HG03457 (cell line): ENCODE data around the gene PGGHG.

Source experiments
- ATAC-seq: cut with Tn5 transposase; IDR thresholded peaks from one replicate; pipeline ENCODE4 v1.9.1; 2021; ENCODE audit warnings: moderate number of reproducible peaks; ENCODE audit not compliant: unreplicated experiment

PGGHG gene

DNA sequence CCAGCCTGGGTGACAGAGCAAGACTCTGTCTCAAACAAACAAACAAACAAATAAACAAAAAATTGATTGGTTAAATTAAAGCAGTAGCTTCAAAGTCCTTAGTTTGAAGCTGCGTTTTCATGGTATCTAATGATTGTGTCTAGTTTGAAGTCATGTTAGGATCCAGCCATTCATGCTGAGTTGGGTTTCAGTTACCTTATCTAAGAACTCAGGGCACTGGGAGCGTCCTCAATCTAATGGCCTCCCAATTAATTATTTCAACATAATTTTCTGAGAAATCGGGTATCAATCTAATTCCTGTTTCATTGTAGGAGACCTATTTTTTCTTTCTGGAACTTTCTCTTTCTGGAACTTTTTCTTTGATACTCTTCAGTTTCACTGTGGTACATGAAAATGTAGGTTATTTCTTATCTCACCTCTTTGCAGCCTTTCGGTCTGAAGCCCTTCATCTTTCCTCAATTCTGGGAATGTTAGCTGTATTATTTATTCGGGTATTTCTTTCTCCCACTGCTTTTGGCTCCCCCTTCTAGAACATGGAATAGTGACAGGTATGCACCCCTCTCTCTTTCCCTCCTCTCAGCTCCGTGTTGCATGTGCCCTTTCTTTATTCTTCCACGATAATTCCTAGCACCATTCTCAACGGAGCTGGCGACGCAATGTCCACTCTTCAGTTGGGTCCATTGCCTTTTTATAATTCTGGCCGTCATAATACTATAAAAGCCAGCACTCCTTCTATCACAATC is 56.1 kb downstream of the PGGHG start:
- ATAC-seq, result no peak
